Right lobe of liver (tissue), 6 donors: ENCODE data around the gene UGT1A4. TPM values are rescaled to one million over a fixed set of nuclear protein-coding genes. Genes with fewer than 3 reads are reported as not detected.

Source experiments
- ATAC-seq, 4 donors: fragments of 200-7000 bp; cut with Tn5 transposase; one replicate each; pipeline ENCODE4 v1.9.1; 2020; ENCODE audit warnings: mild to moderate bottlenecking in 4 of 4, moderate library complexity in 4 of 4
- DNase-seq, 3 donors: peaks; one replicate each; pipeline ENCODE4 v3.0.0-alpha.2; 2020
- H3K27ac ChIP-seq, 3 donors: fragments of 200-600 bp; one replicate each; pipeline ENCODE4 v1.8.0; 2022
- H3K27me3 ChIP-seq, 2 donors: fragments of 200-600 bp; one replicate each; pipeline ENCODE4 v1.8.0; 2022
- H3K36me3 ChIP-seq, 4 donors: fragments of 200-600 bp; sonication (generic) in 1 of 4; one replicate each; pipeline versions ENCODE4 v1.5.1 to v1.8.0; 2017 to 2022; ENCODE audit warnings: control low read depth in 1 of 4
- H3K4me1 ChIP-seq, 4 donors: fragments of 200-600 bp; sonication (generic) in 1 of 4; one replicate each; pipeline versions ENCODE4 v1.5.1 to v1.8.0; 2017 to 2022; ENCODE audit warnings: control low read depth in 1 of 4
- H3K4me3 ChIP-seq, 3 donors: fragments of 200-600 bp; one replicate each; pipeline ENCODE4 v1.8.0; 2022
- H3K9me3 ChIP-seq, 4 donors: fragments of 200-600 bp; sonication (generic) in 1 of 4; one replicate each; pipeline versions ENCODE4 v1.5.1 to v1.8.0; 2017 to 2022; ENCODE audit warnings: control low read depth in 1 of 4
- CTCF ChIP-seq, 4 donors: fragments of 200-600 bp in 3 of 4; fragments of 450-650 bp in 1 of 4; IDR thresholded peaks; one replicate each; pipeline versions ENCODE4 v1.5.1 to v1.8.0; 2016 to 2022; ENCODE audit warnings: antibody characterized with exemption in 4 of 4, mild to moderate bottlenecking in 2 of 4
- POLR2A ChIP-seq: fragments of 450-650 bp; IDR thresholded peaks from one replicate; pipeline ENCODE4 v1.6.1; 2017; ENCODE audit warnings: antibody characterized with exemption, mild to moderate bottlenecking
- WGBS: methylation state at CpG from one replicate; pipeline ENCODE4 v1.1.6; 2018; ENCODE audit warnings: low coverage, low lambda C conversion rate; ENCODE audit not compliant: insufficient coverage; ENCODE audit errors: missing lambda C conversion rate; 5-methylcytosine and 5-hydroxymethylcytosine counted together
- intact Hi-C, 2 donors: fragments of 100-400 bp; cut with DNase I; formaldehyde crosslinking; loops; one replicate each; pipeline versions ENCODE4 v1.11.2 to v1.14.1; 2022
- long read RNA-seq: library from polyadenylated mRNA; unstranded; transcript quantifications from one replicate; pipeline ENCODE4 v2.0.0, GENCODE V29; 2019
- total RNA-seq, 6 experiments: library from RNA; depleted of rRNA in 2 of 6; stranded (reverse); fragments of >200 nt in 2 of 6; fragmentation: NEBNext Ultra II Directional in 3 of 6; extraction: Animal tissue kit (Norgen Biotek cat#: 25700) in 3 of 6; gene quantifications; one replicate each; pipeline versions ENCODE4 v1.1.0 to v1.2.4, GENCODE V29; 2016 to 2023
- donor health status: DM: no; HTN: yes; CAD: no.
- donor health status: DM: no; HTN: no; CAD: no.
- donor health status: DM: no; HTN: no; CAD: no.
- donor health status: DM: no; HTN: yes; CAD: no.
- donor health status: DM: no; HTN: yes; CAD: no.

The UGT1A4 gene
- total RNA-seq, result 1,000 to 10,000 TPM in 1 of 6 experiments, 100 to 1,000 TPM in 4, 10 to 100 TPM in 1; 98.7 to 1,011 (median 214) TPM
- long read RNA-seq, transcript UGT1A4-201 (5 exons, 2,388 nt), result major isoform, 6 of 13 reads
- long read RNA-seq, partial matches to known transcripts, result 0 of 13 reads
- long read RNA-seq, other reads (novel, unspliced or antisense), result 7 of 13 reads

- DNase-seq, result peak; percentile 56 to 91 (median 88)
- TF ChIP-seq CTCF (IDR thresholded peaks at IDR 0.05) (no peak), POLR2A (peak; percentile 88)
- 25% methylated on average over 4 of the region's 7 CpGs for WGBS
- intact Hi-C loops, result loop anchor here in 1 of 2 donors (5.0 kb wide), 1 partner anchor 44 kb away; the partner anchor contains the start of gene UGT1A1
- peak; percentile 81 to 94 (median 88) for ATAC-seq
- peaks cover 0 to 37% (median 6%) of the 10 kb centered on the region in 4 donors for H3K4me1 ChIP-seq
- no peaks in the 10 kb centered on the region for H3K27me3 ChIP-seq
- H3K4me3 ChIP-seq, result peak within 1 kb of the TSS; percentile 39 to 76 (median 63)
- no peaks in the 10 kb centered on the region for H3K36me3 ChIP-seq
- peak within 1 kb of the TSS in 2 of 3 donors; percentile 72 to 91 for H3K27ac ChIP-seq
- H3K9me3 ChIP-seq, result no peaks in the 10 kb centered on the region
Observed at GRCh38 chr2:233718552-233718951, at the start of gene UGT1A4. UGT1A4 (plus strand) TSS chr2:233718736; CDS start chr2:233718821, 85 bp downstream.

- H3K4me3 ChIP-seq, result peak within 1 kb of the TSS; percentile 22 to 66 (median 46)
- H3K4me1 ChIP-seq, result peaks cover 0 to 42% (median 12%) of the 10 kb centered on the region in 4 donors
- 48% methylated on average over 3 of the region's 5 CpGs for WGBS
- TF ChIP-seq POLR2A (peak; percentile 63), CTCF (IDR thresholded peaks at IDR 0.05) (peak in 1 of 4 donors; percentile 12)
- no peaks in the 10 kb centered on the region for H3K27me3 ChIP-seq
- H3K27ac ChIP-seq, result peak within 1 kb of the TSS; percentile 15 to 75 (median 70)
- intact Hi-C loops, result no loop called here
- H3K9me3 ChIP-seq, result no peaks in the 10 kb centered on the region
- DNase-seq (peak; percentile 46 to 83 (median 80)), ATAC-seq (peak; percentile 56 to 84 (median 78))
- no peaks in the 10 kb centered on the region for H3K36me3 ChIP-seq
Observed at GRCh38 chr2:233671290-233672161, 47.0 kb upstream of the UGT1A4 start, which contains the start of gene UGT1A9. UGT1A9 (plus strand) TSS chr2:233671898; CDS start chr2:233671935, 37 bp downstream.

- WGBS, result 15% methylated on average over 3 of the region's 3 CpGs
- peak overlapping the region; percentile 22 to 66 (median 46) for H3K4me3 ChIP-seq
Observed at GRCh38 chr2:233672886-233673285, 45.6 kb upstream of the UGT1A4 start.

GRCh38 chr2:233673896-233674295 is 44.6 kb upstream of the UGT1A4 start:
- Histone ChIP-seq H3K36me3 (no peaks in the 10 kb centered on the region), H3K27ac (peak overlapping the region; percentile 6 to 70 (median 26)), H3K9me3 (no peaks in the 10 kb centered on the region), H3K4me1 (peaks cover 0 to 54% (median 12%) of the 10 kb centered on the region in 4 donors), H3K27me3 (no peaks in the 10 kb centered on the region), H3K4me3 (peak overlapping the region; percentile 22 to 66 (median 46))
- DNase-seq (no peak), ATAC-seq (peak in 2 of 4 donors; percentile 26 to 44)
- TF ChIP-seq POLR2A (no peak), CTCF (IDR thresholded peaks at IDR 0.05) (no peak)
- intact Hi-C loops, result no loop called here

More at GRCh38 chr2:233672886-233673285, 45.6 kb upstream of the UGT1A4 start:
- no peak for ATAC-seq
- Histone ChIP-seq H3K36me3 (no peaks in the 10 kb centered on the region), H3K4me1 (peaks cover 0 to 56% (median 12%) of the 10 kb centered on the region in 4 donors), H3K9me3 (no peaks in the 10 kb centered on the region), H3K27ac (peak overlapping the region in 2 of 3 donors; percentile 70 to 75), H3K27me3 (no peaks in the 10 kb centered on the region)
- no peak for TF ChIP-seq POLR2A
- no peak for TF ChIP-seq CTCF (IDR thresholded peaks at IDR 0.05)
- no peak for DNase-seq
- intact Hi-C loops, result no loop called here
